Caco-2 (cell line): ENCODE measurements around the gene PHC2. TPM values are rescaled to one million over a fixed set of nuclear protein-coding genes. Genes with fewer than 3 reads are reported as not detected.

Experiments used
- BruUV-seq: library from RNA; stranded (reverse); fragments of 400-500 nt; replicated peaks from 2 replicates; lab custom pipeline; 2021; lab: Mats Ljungman, UMichigan
- CTCF ChIA-PET: fragments of 300-600 bp; sonication (Branson Sonifier 250); formaldehyde crosslinking; loops from one replicate; lab custom pipeline; 2022; ENCODE audit warnings: antibody characterized with exemption; lab: Charles Lee
- POLR2A ChIA-PET: fragments of 300-600 bp; sonication (Branson Sonifier 250); formaldehyde crosslinking; loops from one replicate; lab custom pipeline; 2022; ENCODE audit warnings: antibody characterized with exemption; lab: Charles Lee
- DNase-seq, 2 experiments: peaks; one replicate each; pipeline versions ENCODE4 v3.0.0 to v3.0.0-alpha.2; 2020 to 2022
- H3K27me3 ChIP-seq: replicated peaks from 2 replicates; pipeline ENCODE4 v1.6.0; 2011; ENCODE audit warnings: low read length; ENCODE audit not compliant: control insufficient read depth, insufficient read depth
- H3K36me3 ChIP-seq: 2 replicates; pipeline ENCODE4 v1.5.1; 2011; ENCODE audit warnings: low read length; ENCODE audit not compliant: control insufficient read depth, insufficient read depth
- H3K4me1 ChIP-seq: fragments of 250-450 bp; sonication (Bioruptor Pico); 2 replicates; pipeline ENCODE4 v1.5.1; 2020; ENCODE audit warnings: mild to moderate bottlenecking
- H3K4me3 ChIP-seq: 2 replicates; pipeline ENCODE4 v1.5.1; 2011; ENCODE audit warnings: low read depth, mild to moderate bottlenecking, control low read depth, low read length
- H3K9me3 ChIP-seq: fragments of 250-450 bp; sonication (Bioruptor Pico); 2 replicates; pipeline ENCODE4 v1.5.1; 2020; ENCODE audit warnings: mild to moderate bottlenecking, moderate library complexity
- H3K27ac Mint-ChIP-seq: one replicate; pipeline ENCODE4 v1.8.0; 2022; ENCODE audit warnings: mixed read lengths; ENCODE audit not compliant: unreplicated experiment
- H3K27me3 Mint-ChIP-seq: one replicate; pipeline ENCODE4 v1.8.0; 2022; ENCODE audit warnings: mixed read lengths; ENCODE audit not compliant: insufficient read depth, unreplicated experiment
- H3K36me3 Mint-ChIP-seq: one replicate; pipeline ENCODE4 v1.8.0; 2022; ENCODE audit warnings: mild to moderate bottlenecking, mixed read lengths; ENCODE audit not compliant: insufficient read depth, unreplicated experiment
- H3K4me1 Mint-ChIP-seq: one replicate; pipeline ENCODE4 v1.8.0; 2022; ENCODE audit warnings: low read depth, mixed read lengths; ENCODE audit not compliant: unreplicated experiment
- H3K4me3 Mint-ChIP-seq: one replicate; pipeline ENCODE4 v1.8.0; 2022; ENCODE audit warnings: mild to moderate bottlenecking, moderate library complexity, mixed read lengths; ENCODE audit not compliant: unreplicated experiment
- H3K9me3 Mint-ChIP-seq: one replicate; pipeline ENCODE4 v1.8.0; 2022; ENCODE audit warnings: mixed read lengths; ENCODE audit not compliant: unreplicated experiment
- CTCF ChIP-seq, 2 experiments: fragments of 200-600 bp in 1 of 2; IDR thresholded peaks; 1 replicate in 1 of 2; 2 replicates in 1 of 2; pipeline versions ENCODE4 v1.5.1 to v1.8.0; 2011 to 2022; ENCODE audit warnings: antibody characterized with exemption in 1 of 2, control low read depth in 1 of 2, inconsistent platforms in 1 of 2, low read depth in 1 of 2, low read length in 1 of 2, mild to moderate bottlenecking in 1 of 2, moderate library complexity in 1 of 2; ENCODE audit not compliant: insufficient read depth in 1 of 2, severe bottlenecking in 1 of 2, unreplicated experiment in 1 of 2
- intact Hi-C: fragments of 100-400 bp; cut with micrococcal nuclease; formaldehyde crosslinking; loops from one replicate; pipeline ENCODE4 v1.10.0; 2022; ENCODE audit not compliant: unreplicated experiment
- total RNA-seq: library from RNA; stranded (reverse); gene quantifications from 2 replicates; pipeline ENCODE4 v1.2.3, GENCODE V29; 2022

Gene PHC2
- total RNA-seq, 1 experiment from 2014 or later: 35.2 TPM

- POLR2A ChIA-PET: interaction anchor here (0.6 to 1.0 kb wide), 2 partner anchors 13 to 291 kb away, joined by 3 to 4 read pairs; no protein-coding TSS in a partner anchor
- no peaks in the 10 kb centered on the region for H3K9me3 ChIP-seq
- Mint-ChIP-seq H3K4me1 (peaks cover 13% of the 10 kb centered on the region), H3K27ac (peak within 1 kb of the TSS; percentile 67), H3K27me3 (no peaks in the 10 kb centered on the region), H3K4me3 (peak within 1 kb of the TSS; percentile 81), H3K36me3 (peaks cover 6% of the 10 kb centered on the region), H3K9me3 (no peaks in the 10 kb centered on the region)
- no TSS peak for BruUV-seq
- intact Hi-C loops: loop anchor here (2.0 to 5.0 kb wide), 3 partner anchors 100 to 346 kb away; no protein-coding TSS in a partner anchor
- CTCF ChIA-PET: interaction anchor here (0.8 to 1.3 kb wide), 3 partner anchors 161 to 345 kb away, joined by 3 read pairs; partner anchors contain the start of gene TRIM62
- H3K36me3 ChIP-seq: no peaks in the 10 kb centered on the region
- no peaks in the 10 kb centered on the region for H3K27me3 ChIP-seq
- peak within 1 kb of the TSS; percentile 48 for H3K4me3 ChIP-seq
- DNase-seq: peak; percentile 93 to 95
- TF ChIP-seq CTCF (IDR thresholded peaks at IDR 0.05; ENCODE audit: insufficient read depth in 1 of 2, low read depth in 1 of 2, low read length in 1 of 2, severe bottlenecking in 1 of 2, unreplicated experiment in 1 of 2): no peak
- 0 out of 2 replicates have a peak, but pooled peaks cover 4% of the 10 kb centered on the region for H3K4me1 ChIP-seq
Measured at GRCh38 chr1:33472269-33472980, 41.5 kb upstream of the PHC2 start, which contains the start of gene ZSCAN20. TSS of gene ZSCAN20 (plus strand) at chr1:33472645. CDS start at chr1:33479289, 6,644 bp downstream.

- Histone ChIP-seq H3K27me3 (no peaks in the 10 kb centered on the region), H3K9me3 (no peaks in the 10 kb centered on the region), H3K4me1 (0 out of 2 replicates have a peak, but pooled peaks cover 4% of the 10 kb centered on the region), H3K4me3 (no peak overlapping the region), H3K36me3 (no peaks in the 10 kb centered on the region)
- TF ChIP-seq CTCF (IDR thresholded peaks at IDR 0.05; ENCODE audit: insufficient read depth in 1 of 2, low read depth in 1 of 2, low read length in 1 of 2, severe bottlenecking in 1 of 2, unreplicated experiment in 1 of 2): no peak
- Mint-ChIP-seq H3K27ac (no peak overlapping the region), H3K27me3 (no peaks in the 10 kb centered on the region), H3K36me3 (peaks cover 6% of the 10 kb centered on the region), H3K9me3 (no peaks in the 10 kb centered on the region), H3K4me3 (no peak overlapping the region), H3K4me1 (peaks cover 13% of the 10 kb centered on the region)
- BruUV-seq: no TSS peak
- intact Hi-C loops: loop anchor here (5.0 kb wide), 2 partner anchors 99 to 141 kb away; no protein-coding TSS in a partner anchor
- ChIA-PET CTCF (interaction anchor here (0.8 to 1.3 kb wide), 4 partner anchors 10 to 344 kb away, joined by 3 read pairs; partner anchors contain the start of gene TRIM62), POLR2A (interaction anchor here (1.0 kb wide), 1 partner anchor 290 kb away, joined by 3 read pairs; no protein-coding TSS in a partner anchor)
- DNase-seq: no peak
Measured at GRCh38 chr1:33471416-33471815, 40.5 kb upstream of the PHC2 start.

- peaks cover 6% of the 10 kb centered on the region for H3K36me3 Mint-ChIP-seq
- no peaks in the 10 kb centered on the region for H3K36me3 ChIP-seq
- TF ChIP-seq CTCF (IDR thresholded peaks at IDR 0.05; ENCODE audit: insufficient read depth in 1 of 2, low read depth in 1 of 2, low read length in 1 of 2, severe bottlenecking in 1 of 2, unreplicated experiment in 1 of 2): peak; percentile 50 to 56
- CTCF ChIA-PET: interaction anchor here (0.8 kb wide), 1 partner anchor 11 kb away, joined by 3 read pairs; no protein-coding TSS in a partner anchor
- no peaks in the 10 kb centered on the region for H3K9me3 Mint-ChIP-seq
- no peak overlapping the region for H3K4me3 Mint-ChIP-seq
- no peaks in the 10 kb centered on the region for H3K9me3 ChIP-seq
- peak; percentile 49 to 53 for DNase-seq
- POLR2A ChIA-PET: no interaction called here
- no TSS peak for BruUV-seq
- no peaks in the 10 kb centered on the region for H3K27me3 Mint-ChIP-seq
- 0 out of 2 replicates have a peak, but pooled peaks cover 4% of the 10 kb centered on the region for H3K4me1 ChIP-seq
- H3K4me3 ChIP-seq: no peak overlapping the region
- peaks cover 13% of the 10 kb centered on the region for H3K4me1 Mint-ChIP-seq
- intact Hi-C loops: loop anchor here (1.0 to 5.0 kb wide), 3 partner anchors 39 to 142 kb away; partner anchors contain the start of gene PHC2
- no peaks in the 10 kb centered on the region for H3K27me3 ChIP-seq
- H3K27ac Mint-ChIP-seq: no peak overlapping the region
Measured at GRCh38 chr1:33470495-33471012, 39.7 kb upstream of the PHC2 start.
